Thyroid gland (tissue), 4 donors: ENCODE measurements around the gene HHIPL1.

ENCODE experiments used
- POLR2A ChIP-seq, 2 donors: fragments of 450-650 bp; IDR thresholded peaks; one replicate each; pipeline ENCODE4 v1.6.1; 2017; ENCODE audit warnings: antibody characterized with exemption in 2 of 2, mild to moderate bottlenecking in 2 of 2, moderate library complexity in 1 of 2
- TF ChIP-seq, protein P1 (sequence below), 6 experiments: fragments of 200-600 bp in 3 of 6; fragments of 450-650 bp in 3 of 6; sonication (generic) in 3 of 6; IDR thresholded peaks; one replicate each; pipeline ENCODE4 v1.5.1; 2016 to 2019; ENCODE audit warnings: antibody characterized with exemption in 6 of 6, mild to moderate bottlenecking in 2 of 6, inconsistent platforms in 1 of 6, moderate library complexity in 1 of 6

GRCh38 chr14:99650189-99650588 lies 5.3 kb downstream of the HHIPL1 start:
- no peak for TF ChIP-seq POLR2A (IDR thresholded peaks at IDR 0.05)
- TF ChIP-seq, protein P1, sequence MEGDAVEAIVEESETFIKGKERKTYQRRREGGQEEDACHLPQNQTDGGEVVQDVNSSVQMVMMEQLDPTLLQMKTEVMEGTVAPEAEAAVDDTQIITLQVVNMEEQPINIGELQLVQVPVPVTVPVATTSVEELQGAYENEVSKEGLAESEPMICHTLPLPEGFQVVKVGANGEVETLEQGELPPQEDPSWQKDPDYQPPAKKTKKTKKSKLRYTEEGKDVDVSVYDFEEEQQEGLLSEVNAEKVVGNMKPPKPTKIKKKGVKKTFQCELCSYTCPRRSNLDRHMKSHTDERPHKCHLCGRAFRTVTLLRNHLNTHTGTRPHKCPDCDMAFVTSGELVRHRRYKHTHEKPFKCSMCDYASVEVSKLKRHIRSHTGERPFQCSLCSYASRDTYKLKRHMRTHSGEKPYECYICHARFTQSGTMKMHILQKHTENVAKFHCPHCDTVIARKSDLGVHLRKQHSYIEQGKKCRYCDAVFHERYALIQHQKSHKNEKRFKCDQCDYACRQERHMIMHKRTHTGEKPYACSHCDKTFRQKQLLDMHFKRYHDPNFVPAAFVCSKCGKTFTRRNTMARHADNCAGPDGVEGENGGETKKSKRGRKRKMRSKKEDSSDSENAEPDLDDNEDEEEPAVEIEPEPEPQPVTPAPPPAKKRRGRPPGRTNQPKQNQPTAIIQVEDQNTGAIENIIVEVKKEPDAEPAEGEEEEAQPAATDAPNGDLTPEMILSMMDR (IDR thresholded peaks at IDR 0.05): no peak
